GM12878 (cell line): ENCODE results near the gene MTRF1. TPM values are rescaled to one million over a fixed set of nuclear protein-coding genes. Genes with fewer than 3 reads are reported as not detected.

ENCODE experiments used
- ATAC-seq: fragments of 200-7000 bp; cut with Tn5 transposase; 3 replicates; pipeline ENCODE4 v1.9.1; 2020; ENCODE audit warnings: mild to moderate bottlenecking, moderate library complexity
- BruUV-seq: library from RNA; stranded (reverse); fragments of 400-500 nt; replicated peaks from 2 replicates; lab custom pipeline; 2021; lab: Mats Ljungman, UMichigan
- CTCF ChIA-PET: fragments of 300-600 bp; sonication (Branson Sonifier 250); formaldehyde crosslinking; extraction: SDS; loops from one replicate; lab custom pipeline; 2021; ENCODE audit warnings: inconsistent platforms; lab: Yijun Ruan, JAX
- POLR2A ChIA-PET: fragments of 350-600 bp; formaldehyde crosslinking; extraction: SDS; loops from one replicate; lab custom pipeline; 2021; ENCODE audit warnings: inconsistent platforms; lab: Charles Lee
- RAD21 ChIA-PET: fragments of 300-600 bp; sonication (Branson Sonifier 250); formaldehyde crosslinking; loops from one replicate; lab custom pipeline; 2023; ENCODE audit warnings: antibody characterized with exemption; ENCODE audit not compliant: unreplicated experiment; lab: Charles Lee
- SMC1A ChIA-PET: fragments of 300-600 bp; sonication (Branson Sonifier 250); formaldehyde crosslinking; loops from one replicate; lab custom pipeline; 2023; ENCODE audit not compliant: unreplicated experiment, uncharacterized antibody; lab: Charles Lee
- DNase-seq: peaks from one replicate; pipeline ENCODE4 v3.0.0-alpha.2; 2011; ENCODE audit warnings: low read depth, low spot score
- FAIRE-seq: peaks from 3 replicates; lab custom pipeline; 2011; peaks lifted over from hg19 to GRCh38; lab: Jason Lieb, UNC
- H2AFZ ChIP-seq: 2 replicates; pipeline ENCODE4 v1.6.0; 2011; ENCODE audit warnings: low read depth, low read length, control low read depth; ENCODE audit not compliant: control insufficient read depth
- H3K27ac ChIP-seq: 2 replicates; pipeline ENCODE4 v1.5.1; 2011; ENCODE audit warnings: control low read depth; ENCODE audit not compliant: control insufficient read depth, insufficient read depth
- H3K27me3 ChIP-seq, 2 experiments: replicated peaks in 1 of 2; 2 replicates each; pipeline versions ENCODE4 v1.6.0 to v1.6.1; 2011; ENCODE audit warnings: low read length in 1 of 2; ENCODE audit not compliant: control insufficient read depth in 2 of 2, insufficient read depth in 2 of 2
- H3K36me3 ChIP-seq, 2 experiments: 2 replicates each; pipeline ENCODE4 v1.5.1; 2011; ENCODE audit warnings: low read length in 1 of 2; ENCODE audit not compliant: control insufficient read depth in 2 of 2, insufficient read depth in 2 of 2
- H3K4me1 ChIP-seq: 2 replicates; pipeline ENCODE4 v1.6.1; 2011; ENCODE audit warnings: mild to moderate bottlenecking, low read length, moderate library complexity, mixed read lengths; ENCODE audit not compliant: control insufficient read depth, insufficient read depth
- H3K4me2 ChIP-seq: 2 replicates; pipeline ENCODE4 v1.6.0; 2011; ENCODE audit warnings: control low read depth; ENCODE audit not compliant: control insufficient read depth, insufficient read depth
- H3K4me3 ChIP-seq: fragments of 200-600 bp; sonication (generic); 2 replicates; pipeline ENCODE4 v1.5.1; 2016
- H3K79me2 ChIP-seq: 2 replicates; pipeline ENCODE4 v1.6.0; 2011; ENCODE audit warnings: low read length; ENCODE audit not compliant: control insufficient read depth, insufficient read depth
- H3K9ac ChIP-seq: 2 replicates; pipeline ENCODE4 v1.8.0; 2011; ENCODE audit warnings: low read length, control low read depth, mixed read lengths; ENCODE audit not compliant: control insufficient read depth, insufficient read depth
- H3K9me3 ChIP-seq: replicated peaks from 3 replicates; pipeline ENCODE4 v1.5.1; 2011; ENCODE audit warnings: mild to moderate bottlenecking, low read length; ENCODE audit not compliant: control insufficient read depth, insufficient read depth
- H4K20me1 ChIP-seq: 2 replicates; pipeline ENCODE4 v1.6.0; 2011; ENCODE audit not compliant: control insufficient read depth, insufficient read depth
- BRCA1 ChIP-seq: IDR thresholded peaks from 2 replicates; pipeline ENCODE4 v1.6.1; 2011; ENCODE audit warnings: low read depth, low read length, improper control_type of control experiment
- CBFB ChIP-seq: IDR thresholded peaks from 2 replicates; pipeline ENCODE4 v1.6.1; 2016; ENCODE audit warnings: antibody characterized with exemption, low read depth
- CBX5 ChIP-seq: sonication (generic); IDR thresholded peaks from 2 replicates; pipeline ENCODE4 v1.6.1; 2016; ENCODE audit warnings: low read depth, moderate library complexity, mild to moderate bottlenecking, inconsistent platforms
- CTCF ChIP-seq, 3 experiments: IDR thresholded peaks in 2 of 3; conservative IDR thresholded peaks in 1 of 3; 2 replicates each; pipeline ENCODE4 v1.5.1; 2011; ENCODE audit warnings: low read depth in 3 of 3, low read length in 3 of 3, mild to moderate bottlenecking in 3 of 3, control low read depth in 2 of 3, moderate library complexity in 2 of 3, inconsistent platforms in 1 of 3, mixed read lengths in 1 of 3; ENCODE audit not compliant: control insufficient read depth in 2 of 3, insufficient read depth in 1 of 3; ENCODE audit errors: extremely low read depth in 1 of 3
- ETV6 ChIP-seq, 2 experiments: fragments of 450-650 bp in 1 of 2; IDR thresholded peaks in 1 of 2; conservative IDR thresholded peaks in 1 of 2; 2 replicates each; pipeline ENCODE4 v1.6.1; 2014; ENCODE audit warnings: antibody characterized with exemption in 1 of 2, borderline replicate concordance in 1 of 2, low read depth in 1 of 2, mild to moderate bottlenecking in 1 of 2, moderate library complexity in 1 of 2
- HDAC6 ChIP-seq: fragments of 200-600 bp; sonication (generic); IDR thresholded peaks from one replicate; pipeline ENCODE4 v1.8.0; 2017; ENCODE audit warnings: antibody characterized with exemption; ENCODE audit not compliant: unreplicated experiment
- MAX ChIP-seq: IDR thresholded peaks from 2 replicates; pipeline ENCODE4 v1.6.1; 2012; ENCODE audit warnings: low read depth, low read length, improper control_type of control experiment
- NRF1 ChIP-seq: conservative IDR thresholded peaks from 2 replicates; pipeline ENCODE4 v1.6.1; 2011; ENCODE audit warnings: mild to moderate bottlenecking, low read depth, low read length, improper control_type of control experiment
- SUZ12 ChIP-seq: fragments of 200-600 bp; sonication (generic); IDR thresholded peaks from one replicate; pipeline ENCODE4 v1.6.1; 2018; ENCODE audit warnings: antibody characterized with exemption, mild to moderate bottlenecking; ENCODE audit not compliant: unreplicated experiment
- ZBED1 ChIP-seq: IDR thresholded peaks from 2 replicates; pipeline ENCODE4 v1.6.1; 2016; ENCODE audit warnings: borderline replicate concordance
- ZBTB11 ChIP-seq: fragments of 450-650 bp; formaldehyde crosslinking; IDR thresholded peaks from 2 replicates; pipeline ENCODE4 v1.5.0; 2022; ENCODE audit warnings: mild to moderate bottlenecking, missing genetic modification characterization
- ZNF207 ChIP-seq: fragments of 450-650 bp; IDR thresholded peaks from 2 replicates; pipeline ENCODE4 v1.6.1; 2014; ENCODE audit warnings: antibody characterized with exemption, mild to moderate bottlenecking, borderline replicate concordance
- ZNF592 ChIP-seq: fragments of 450-650 bp; IDR thresholded peaks from 2 replicates; pipeline ENCODE4 v1.6.1; 2017; ENCODE audit warnings: mild to moderate bottlenecking, moderate library complexity
- ZZZ3 ChIP-seq: IDR thresholded peaks from 2 replicates; pipeline ENCODE4 v1.6.1; 2011; ENCODE audit warnings: low read depth; ENCODE audit not compliant: control insufficient read depth, insufficient read length
- in situ Hi-C: fragments of 300-500 bp; cut with MboI; formaldehyde crosslinking; loops from 9 replicates; pipeline ENCODE4 v1.14.3; 2018; ENCODE audit warnings: mixed read lengths
- intact Hi-C: fragments of 100-400 bp; cut with micrococcal nuclease; formaldehyde crosslinking; loops from one replicate; pipeline ENCODE4 v1.14.2; 2022; ENCODE audit not compliant: unreplicated experiment
- polyA plus RNA-seq, 11 experiments: library from polyadenylated mRNA; depleted of rRNA in 4 of 11; unstranded in 6 of 11; stranded (reverse) in 5 of 11; fragments of >200 nt; fragmentation: Nextera tagmentation in 4 of 11; fragmentation: Illumina TruSeq in 1 of 11; extraction: Ambion mirVana in 4 of 11; extraction: Trizol in 1 of 11; gene quantifications; 1 replicate in 1 of 11; 2 replicates in 10 of 11; pipeline versions ENCODE4 v1.2.1 to v1.2.3, GENCODE V29; 2011 to 2016; ENCODE audit warnings: inconsistent platforms in 2 of 11, missing spikeins in 2 of 11, low read depth in 1 of 11
- total RNA-seq, 4 experiments: library from RNA; depleted of rRNA in 3 of 4; stranded (reverse); fragments of >200 nt in 3 of 4; fragmentation: Illumina TruSeq in 1 of 4; extraction: Trizol in 1 of 4; gene quantifications; 2 replicates each; pipeline versions ENCODE4 v1.2.1 to v1.2.3, GENCODE V29; 2013 to 2021

MTRF1 gene
- total and polyA plus RNA-seq, 10 of the 15 experiments (the other 5 are each of a cell fraction or from before 2014, with no cell fraction given): 12.1 to 33.7 (median 20.6) TPM

- Histone ChIP-seq H3K9me3 (no peaks in the 10 kb centered on the region), H3K4me1 (peaks cover 14% of the 10 kb centered on the region), H2AFZ (no peak overlapping the region), H3K4me3 (no peak overlapping the region)
- SMC1A ChIA-PET: interaction anchor here (0.8 kb wide), 1 partner anchor 33 kb away, joined by 3 read pairs; no protein-coding TSS in a partner anchor
- POLR2A ChIA-PET: no interaction called here
- in situ Hi-C loops: no loop called here
- CTCF ChIA-PET: interaction anchor here (1.4 kb wide), 1 partner anchor 155 kb away, joined by 4 read pairs; no protein-coding TSS in a partner anchor
- no peak for ATAC-seq
- TF ChIP-seq HDAC6 (no peak), ZNF207 (no peak), ZBTB11 (CRISPR knock-in tag) (no peak), BRCA1 (no peak), ZNF592 (no peak), SUZ12 (no peak), ZBED1 (no peak), NRF1 (no peak), ETV6 (conservative IDR thresholded peaks at IDR 0.05 in 1 of 2, IDR thresholded peaks at IDR 0.05 in 1 of 2; ENCODE audit: borderline replicate concordance in 1 of 2, low read depth in 1 of 2) (no peak), CBX5 (no peak), CBFB (no peak), MAX (no peak), ZZZ3 (no peak), CTCF (IDR thresholded peaks at IDR 0.05 in 2 of 3, conservative IDR thresholded peaks at IDR 0.05 in 1 of 3; ENCODE audit: control insufficient read depth in 2 of 3, extremely low read depth in 1 of 3, insufficient read depth in 1 of 3, low read depth in 3 of 3, low read length in 3 of 3) (no peak)
- TF ChIP-seq, all 136 proteins: peak for 0
- RAD21 ChIA-PET: no interaction called here
- intact Hi-C loops: no loop called here
- H3K27me3 ChIP-seq: no peaks in the 10 kb centered on the region
- no peak overlapping the region for H3K9ac ChIP-seq
- FAIRE-seq (no peak), DNase-seq (no peak)
- H3K4me2 ChIP-seq: no peak overlapping the region
- no TSS peak for BruUV-seq
- H3K27ac ChIP-seq: no peak overlapping the region
- H4K20me1 ChIP-seq: no peaks in the 10 kb centered on the region
- no peaks in the 10 kb centered on the region for H3K79me2 ChIP-seq
- H3K36me3 ChIP-seq: peaks cover 0 to 10% of the 10 kb centered on the region in 2 experiments; a peak in 1 of 4 replicates
Observed at GRCh38 chr13:41229356-41229755, 34.0 kb downstream of the MTRF1 start.
